NCI-H146 (cell line): Measurements from ENCODE around the gene ZNF597.
A peak's percentile ranks its signal among the peaks of the same experiment; 100 is the strongest.

Experiments used
- DNase-seq: peaks from one replicate; lab custom pipeline; 2025; lab: John Stamatoyannopoulos, UW

Gene ZNF597

GRCh38 chr16:3443108-3444031 lies at the start of gene ZNF597, which contains the start of gene NAA60:
Gene ZNF597, minus strand, starts transcription at chr16:3443504. Its CDS starts 351 bp downstream, at chr16:3443153.
Gene NAA60, plus strand, starts transcription at chr16:3443680. Its CDS starts 32,548 bp downstream, at chr16:3476228.
- DNase-seq: peak; percentile 94

GRCh38 chr16:3492356-3492755 lies 49.1 kb upstream of the ZNF597 start:
- DNase-seq: no peak

GRCh38 chr16:3490911-3491629 lies 47.8 kb upstream of the ZNF597 start:
- DNase-seq: peak; percentile 84

- DNase-seq: no peak
These were observed 45.5 kb upstream of the ZNF597 start for GRCh38 chr16:3488801-3489200.

GRCh38 chr16:3487521-3488410 lies 44.5 kb upstream of the ZNF597 start:
- DNase-seq: no peak

GRCh38 chr16:3486506-3487215 lies 43.4 kb upstream of the ZNF597 start:
- DNase-seq: no peak

GRCh38 chr16:3485821-3486505 lies 42.7 kb upstream of the ZNF597 start:
- DNase-seq: no peak

- DNase-seq: no peak
These were observed 41.9 kb upstream of the ZNF597 start for GRCh38 chr16:3485097-3485745.

GRCh38 chr16:3484318-3485096 lies 41.2 kb upstream of the ZNF597 start:
- DNase-seq: no peak

GRCh38 chr16:3482659-3483241 lies 39.4 kb upstream of the ZNF597 start:
- no peak for DNase-seq

- no peak for DNase-seq
These were observed 38.7 kb upstream of the ZNF597 start for GRCh38 chr16:3481696-3482658.

- no peak for DNase-seq
These were observed 37.8 kb upstream of the ZNF597 start for GRCh38 chr16:3480901-3481695.

GRCh38 chr16:3479654-3480216 lies 36.4 kb upstream of the ZNF597 start:
- no peak for DNase-seq

- DNase-seq: no peak
These were observed 35.1 kb upstream of the ZNF597 start for GRCh38 chr16:3478242-3478925.

GRCh38 chr16:3476409-3476808 lies 33.1 kb upstream of the ZNF597 start:
- DNase-seq: no peak
